ENCODE measurements around the gene CPAMD8. TPM values are rescaled to one million over a fixed set of nuclear protein-coding genes. Genes with fewer than 3 reads are reported as not detected.

Gene CPAMD8
- total RNA-seq, 1 experiment from 2014 or later, result 0.20 TPM

- ChIA-PET RAD21 (ENCODE audit: low non-redundant PET in 1 of 2, low total read pairs in 2 of 2, uncharacterized antibody in 2 of 2, unreplicated experiment in 2 of 2) (no interaction called here), POLR2A (no interaction called here), CTCF (no interaction called here)
- H3K9me2 ChIP-seq (ENCODE audit: insufficient read depth), result no peaks in the 10 kb centered on the region
- no TSS peak for BruUV-seq (replicated peaks)
- intact Hi-C loops (cut with micrococcal nuclease), result no loop called here
- no peaks in the 10 kb centered on the region for H3K4me1 ChIP-seq (ENCODE audit: control insufficient read depth in 1 of 2, insufficient read depth in 2 of 2, low read length in 2 of 2)
- H3K4me2 ChIP-seq (ENCODE audit: low read length), result no peak overlapping the region
- H3K79me2 ChIP-seq (ENCODE audit: insufficient read depth, low read length), result no peaks in the 10 kb centered on the region
- peaks cover 10% of the 10 kb centered on the region for H3K27me3 ChIP-seq (ENCODE audit: insufficient read depth, low read length)
- no peak overlapping the region for H3K4me3 ChIP-seq (replicated peaks in 1 of 2; ENCODE audit: low read depth in 1 of 2, low read length in 2 of 2)
- DNase-seq (ENCODE audit: low read depth, low spot score), result no peak
- no peaks in the 10 kb centered on the region for H4K20me1 ChIP-seq (ENCODE audit: insufficient read depth)
- no peak overlapping the region for H3K9ac ChIP-seq (ENCODE audit: low read length)
- H3K27ac ChIP-seq (ENCODE audit: low read depth, low read length), result no peak overlapping the region
- no peak for TF ChIP-seq ZNF274 (IDR thresholded peaks at IDR 0.05; ENCODE audit: low read depth, low read length)
- TF ChIP-seq TCF7L2 (IDR thresholded peaks at IDR 0.05; ENCODE audit: borderline replicate concordance, extremely low read depth, insufficient read depth, insufficient read length), result no peak
- no peak for TF ChIP-seq CTCF (IDR thresholded peaks at IDR 0.05 in 2 of 3, conservative IDR thresholded peaks at IDR 0.05 in 1 of 3; ENCODE audit: borderline replicate concordance in 1 of 3, insufficient read depth in 1 of 3, low read depth in 2 of 3, low read length in 2 of 3)
- no peak for TF ChIP-seq ATF3 (IDR thresholded peaks at IDR 0.05)
- no peak for TF ChIP-seq JUND (IDR thresholded peaks at IDR 0.05)
- TF ChIP-seq CEBPB (IDR thresholded peaks at IDR 0.05; ENCODE audit: low read depth), result no peak
- H3K9me3 ChIP-seq (ENCODE audit: control insufficient read depth in 1 of 2, insufficient read depth in 1 of 2, low read depth in 1 of 2, low read length in 2 of 2), result no peaks in the 10 kb centered on the region
- no peak for ATAC-seq
- no peaks in the 10 kb centered on the region for H3K36me3 ChIP-seq (ENCODE audit: control insufficient read depth in 1 of 2, insufficient read depth in 2 of 2, low read length in 2 of 2)
- H2AFZ ChIP-seq (ENCODE audit: low read depth, low read length, poor library complexity, severe bottlenecking), result no peak overlapping the region
Observed at GRCh38 chr19:16978839-16979802, 47.5 kb downstream of the CPAMD8 start.
